Suprapubic skin (tissue), 4 donors: ENCODE measurements around the gene FKBP2. TPM values are rescaled to one million over a fixed set of nuclear protein-coding genes. Genes with fewer than 3 reads are reported as not detected.
A peak's percentile ranks its signal among the peaks of the same experiment; 100 is the strongest.

Experiments used
- DNase-seq, 2 donors: peaks; one replicate each; pipeline ENCODE4 v3.0.0-alpha.2; 2019; ENCODE audit warnings: low spot score in 2 of 2
- H3K27ac ChIP-seq: fragments of 200-600 bp; sonication (generic); one replicate; pipeline ENCODE4 v1.5.1; 2019
- H3K27me3 ChIP-seq: fragments of 200-600 bp; sonication (generic); one replicate; pipeline ENCODE4 v1.5.1; 2019
- H3K36me3 ChIP-seq: fragments of 200-600 bp; sonication (generic); one replicate; pipeline ENCODE4 v1.5.1; 2019
- H3K4me1 ChIP-seq: fragments of 200-600 bp; sonication (generic); one replicate; pipeline ENCODE4 v1.5.1; 2019
- H3K4me3 ChIP-seq: fragments of 200-600 bp; sonication (generic); one replicate; pipeline ENCODE4 v1.5.1; 2019; ENCODE audit warnings: mild to moderate bottlenecking
- H3K9me3 ChIP-seq: fragments of 200-600 bp; sonication (generic); one replicate; pipeline ENCODE4 v1.5.1; 2019
- CTCF ChIP-seq, 2 donors: fragments of 200-600 bp in 1 of 2; fragments of 450-650 bp in 1 of 2; sonication (generic) in 1 of 2; IDR thresholded peaks; one replicate each; pipeline ENCODE4 v1.5.1; 2016 to 2019; ENCODE audit warnings: antibody characterized with exemption in 2 of 2, mild to moderate bottlenecking in 1 of 2, moderate library complexity in 1 of 2
- EP300 ChIP-seq: sonication (generic); formaldehyde crosslinking; IDR thresholded peaks from one replicate; pipeline ENCODE4 v1.6.1; 2017; ENCODE audit warnings: antibody characterized with exemption
- POLR2A ChIP-seq, 2 donors: fragments of 450-650 bp; IDR thresholded peaks; one replicate each; pipeline ENCODE4 v1.6.1; 2017; ENCODE audit warnings: antibody characterized with exemption in 2 of 2, mild to moderate bottlenecking in 2 of 2, moderate library complexity in 2 of 2
- POLR2AphosphoS5 ChIP-seq, 3 donors: sonication (generic); formaldehyde crosslinking; IDR thresholded peaks; one replicate each; pipeline ENCODE4 v1.6.1; 2017; ENCODE audit warnings: antibody characterized with exemption in 3 of 3
- WGBS: methylation state at CpG from one replicate; pipeline ENCODE4 v1.1.5; 2018; 5-methylcytosine and 5-hydroxymethylcytosine counted together
- total RNA-seq, 4 donors: library from RNA; depleted of rRNA; stranded (reverse); fragments of >200 nt; gene quantifications; one replicate each; pipeline ENCODE4 v1.1.0, GENCODE V29; 2016

Gene FKBP2
- total RNA-seq, 4 donors from 2014 or later, result 43.9 to 64.7 (median 53.4) TPM

DNA sequence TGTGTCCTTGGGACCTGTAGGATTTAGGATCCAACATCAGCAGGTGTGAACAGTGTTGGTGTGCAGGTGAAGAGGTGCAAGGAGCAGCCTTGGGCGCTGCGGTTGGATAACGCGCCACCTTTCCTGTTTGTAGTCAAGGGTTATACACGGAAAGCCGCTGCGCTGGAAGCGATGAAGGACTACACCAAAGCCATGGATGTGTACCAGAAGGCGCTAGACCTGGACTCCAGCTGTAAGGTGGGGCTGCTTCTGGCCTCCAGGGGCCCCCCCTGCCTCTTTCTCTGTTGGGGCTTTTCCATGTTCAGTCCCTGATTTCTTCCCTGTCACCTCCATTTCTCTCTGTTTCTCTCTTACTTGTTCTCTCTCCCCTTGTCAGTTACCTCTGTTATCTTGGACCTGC is 37.9 kb upstream of the FKBP2 start:
- no peak for DNase-seq
- Histone ChIP-seq H3K9me3 (no peaks in the 10 kb centered on the region), H3K4me1 (peaks cover 29% of the 10 kb centered on the region), H3K36me3 (peaks cover 70% of the 10 kb centered on the region), H3K27ac (no peak overlapping the region), H3K4me3 (no peak overlapping the region), H3K27me3 (no peaks in the 10 kb centered on the region)
- 94% methylated on average over 9 of the region's 9 CpGs for WGBS
- TF ChIP-seq POLR2A (IDR thresholded peaks at IDR 0.05) (no peak), CTCF (IDR thresholded peaks at IDR 0.05) (no peak), EP300 (no peak), POLR2AphosphoS5 (IDR thresholded peaks at IDR 0.05) (no peak)

DNA sequence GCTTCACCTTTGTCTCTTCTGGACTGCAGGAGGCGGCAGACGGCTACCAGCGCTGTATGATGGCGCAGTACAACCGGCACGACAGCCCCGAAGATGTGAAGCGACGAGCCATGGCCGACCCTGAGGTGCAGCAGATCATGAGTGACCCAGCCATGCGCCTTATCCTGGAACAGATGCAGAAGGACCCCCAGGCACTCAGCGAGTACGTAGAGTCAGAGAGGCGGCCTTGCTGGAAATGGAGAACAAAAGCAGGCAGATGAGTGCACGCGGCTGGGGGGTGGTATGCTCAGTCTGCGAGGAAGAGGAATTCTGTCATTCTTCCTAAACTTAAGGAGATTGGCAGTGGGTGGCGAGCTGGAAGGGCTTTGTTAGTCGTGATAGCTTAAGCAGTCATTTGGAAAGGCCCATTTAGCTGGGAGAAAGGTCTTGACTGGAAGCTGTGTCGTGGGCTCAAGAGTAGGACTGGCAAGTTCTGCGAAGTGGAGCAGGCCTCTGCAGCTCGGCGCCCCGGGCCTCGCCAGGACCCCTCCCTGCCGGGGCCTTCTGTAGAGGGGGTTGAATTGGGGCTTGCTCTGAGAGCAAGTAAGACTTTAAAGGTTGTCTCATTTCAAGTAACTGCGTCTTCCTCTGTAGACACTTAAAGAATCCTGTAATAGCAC is 37.3 kb upstream of the FKBP2 start:
- Histone ChIP-seq H3K4me3 (no peak overlapping the region), H3K27me3 (no peaks in the 10 kb centered on the region), H3K36me3 (peaks cover 64% of the 10 kb centered on the region), H3K9me3 (no peaks in the 10 kb centered on the region), H3K4me1 (peaks cover 35% of the 10 kb centered on the region), H3K27ac (no peak overlapping the region)
- no peak for DNase-seq
- TF ChIP-seq EP300 (no peak), POLR2AphosphoS5 (IDR thresholded peaks at IDR 0.05) (no peak), CTCF (IDR thresholded peaks at IDR 0.05) (no peak), POLR2A (IDR thresholded peaks at IDR 0.05) (no peak)
- WGBS, result 90% methylated on average over 27 of the region's 27 CpGs

- Histone ChIP-seq H3K4me1 (peaks cover 36% of the 10 kb centered on the region), H3K36me3 (peaks cover 59% of the 10 kb centered on the region), H3K27ac (no peak overlapping the region), H3K4me3 (no peak overlapping the region), H3K27me3 (no peaks in the 10 kb centered on the region), H3K9me3 (no peaks in the 10 kb centered on the region)
- WGBS, result 66% methylated on average over 15 of the region's 16 CpGs
- TF ChIP-seq POLR2AphosphoS5 (IDR thresholded peaks at IDR 0.05) (no peak), POLR2A (IDR thresholded peaks at IDR 0.05) (no peak), EP300 (no peak), CTCF (IDR thresholded peaks at IDR 0.05) (no peak)
- DNase-seq, result no peak
Observed at GRCh38 chr11:64204080-64204440, 36.8 kb upstream of the FKBP2 start.

- H3K4me1 ChIP-seq, result peaks cover 36% of the 10 kb centered on the region
- H3K9me3 ChIP-seq, result no peaks in the 10 kb centered on the region
- 22% methylated on average over 7 of the region's 7 CpGs for WGBS
- peaks cover 54% of the 10 kb centered on the region for H3K36me3 ChIP-seq
- H3K27me3 ChIP-seq, result no peaks in the 10 kb centered on the region
- peak; percentile 90 for DNase-seq
- TF ChIP-seq POLR2AphosphoS5 (IDR thresholded peaks at IDR 0.05) (peak in 2 of 3 donors; percentile 40 to 55), EP300 (no peak), CTCF (IDR thresholded peaks at IDR 0.05) (peak; percentile 70 to 72)
- H3K4me3 ChIP-seq, result no peak overlapping the region
- no peak overlapping the region for H3K27ac ChIP-seq
Observed at GRCh38 chr11:64204464-64204989, 36.4 kb upstream of the FKBP2 start.

DNA sequence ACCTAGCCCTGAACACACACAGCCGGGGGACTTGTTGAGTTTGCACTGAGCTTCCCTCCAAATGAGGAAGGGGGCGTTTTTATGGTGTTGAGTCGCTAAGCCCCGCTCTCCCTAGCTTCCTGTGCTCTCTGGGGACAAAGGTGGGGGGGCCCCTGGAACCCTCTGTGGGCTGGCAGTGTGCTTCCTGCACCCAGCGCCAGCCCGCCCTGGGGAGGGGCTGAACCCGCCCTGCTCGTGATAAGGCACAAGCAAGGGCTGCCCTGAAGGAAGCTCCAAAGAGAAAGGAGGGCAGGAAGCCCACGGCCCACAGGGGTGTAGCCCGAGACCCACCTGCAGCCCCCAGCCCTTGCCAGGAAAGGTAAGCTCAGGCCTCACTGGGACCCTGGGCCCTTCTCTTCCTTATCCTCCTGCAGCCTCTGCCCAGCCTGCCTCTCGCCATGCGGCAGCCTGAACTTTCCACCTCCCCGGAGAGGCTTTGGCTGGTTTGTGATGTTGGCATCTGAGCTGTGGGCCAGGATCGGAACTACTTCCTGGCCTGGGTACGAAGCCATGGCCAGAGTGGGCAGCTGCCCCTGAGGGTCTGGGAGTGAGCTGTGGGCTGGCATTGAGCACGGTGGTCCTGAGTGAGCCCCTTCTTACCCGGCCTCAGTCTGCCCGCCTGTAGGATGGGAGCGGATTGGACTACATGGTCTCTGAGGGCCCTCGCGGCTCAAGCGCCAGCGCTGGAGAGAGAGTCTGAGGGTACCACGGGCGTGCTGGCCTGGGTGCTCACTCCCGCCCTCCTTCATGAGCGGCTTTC is 34.2 kb upstream of the FKBP2 start, which contains the start of gene FERMT3:
Gene FERMT3 (plus strand): TSS at position 265 of the 799 bp plus-strand sequence. CDS start 644 bp downstream, outside the sequence.
- 59% methylated on average over 11 of the region's 27 CpGs for WGBS
- no peaks in the 10 kb centered on the region for H3K9me3 ChIP-seq
- peaks cover 40% of the 10 kb centered on the region for H3K36me3 ChIP-seq
- peaks cover 36% of the 10 kb centered on the region for H3K4me1 ChIP-seq
- peak within 1 kb of the TSS; percentile 81 for H3K27ac ChIP-seq
- TF ChIP-seq CTCF (IDR thresholded peaks at IDR 0.05), result no peak
- TF ChIP-seq POLR2A (IDR thresholded peaks at IDR 0.05), result no peak
- no peak for TF ChIP-seq POLR2AphosphoS5 (IDR thresholded peaks at IDR 0.05)
- no peak for TF ChIP-seq EP300
- H3K27me3 ChIP-seq, result no peaks in the 10 kb centered on the region
- peak in 1 of 2 donors; percentile 74 for DNase-seq
- H3K4me3 ChIP-seq, result peak within 1 kb of the TSS; percentile 45
